Ishikawa (cell line): ENCODE measurements around the gene CEP85L.
A peak's percentile ranks its signal among the peaks of the same experiment; 100 is the strongest.

ENCODE experiments used
- CEBPB ChIP-seq: IDR thresholded peaks from 2 replicates; pipeline ENCODE4 v1.6.1; 2012
- EGR1 ChIP-seq: IDR thresholded peaks from 2 replicates; pipeline ENCODE4 v1.6.1; 2012
- EP300 ChIP-seq: IDR thresholded peaks from 2 replicates; pipeline ENCODE4 v1.6.1; 2012; ENCODE audit warnings: borderline replicate concordance
- FOXM1 ChIP-seq: IDR thresholded peaks from 2 replicates; pipeline ENCODE4 v1.6.1; 2012; ENCODE audit warnings: low read depth, borderline replicate concordance
- MAX ChIP-seq: IDR thresholded peaks from 2 replicates; pipeline ENCODE4 v1.6.1; 2012
- NFIC ChIP-seq: IDR thresholded peaks from 2 replicates; pipeline ENCODE4 v1.6.1; 2012
- RAD21 ChIP-seq: IDR thresholded peaks from 2 replicates; pipeline ENCODE4 v1.6.1; 2012; ENCODE audit warnings: low read depth
- REST ChIP-seq: IDR thresholded peaks from 2 replicates; pipeline ENCODE4 v1.6.1; 2012; ENCODE audit warnings: low read depth, mild to moderate bottlenecking
- TAF1 ChIP-seq: IDR thresholded peaks from 2 replicates; pipeline ENCODE4 v1.6.1; 2012; ENCODE audit warnings: low read depth, mild to moderate bottlenecking
- TCF12 ChIP-seq: IDR thresholded peaks from 2 replicates; pipeline ENCODE4 v1.6.1; 2012; ENCODE audit warnings: low read depth
- TEAD4 ChIP-seq: IDR thresholded peaks from 2 replicates; pipeline ENCODE4 v1.6.1; 2012
- USF1 ChIP-seq: IDR thresholded peaks from 2 replicates; pipeline ENCODE4 v1.6.1; 2012
- YY1 ChIP-seq: IDR thresholded peaks from 2 replicates; pipeline ENCODE4 v1.6.1; 2012; ENCODE audit warnings: low read depth
- ZBTB7A ChIP-seq: IDR thresholded peaks from 2 replicates; pipeline ENCODE4 v1.6.1; 2012; ENCODE audit warnings: low read depth

GRCh38 chr6:118651282-118652050 is at the start of gene CEP85L:
- TF ChIP-seq TAF1: peak; percentile 56; the same call in 1 of the 2 replicates
- TF ChIP-seq NFIC: no peak
- TF ChIP-seq TEAD4: no peak
- no peak for TF ChIP-seq USF1
- no peak for TF ChIP-seq RAD21
- no peak for TF ChIP-seq EP300
- TF ChIP-seq REST: no peak
- TF ChIP-seq EGR1: no peak
- TF ChIP-seq ZBTB7A: peak; percentile 59
- no peak for TF ChIP-seq FOXM1
- no peak for TF ChIP-seq YY1
- TF ChIP-seq MAX: peak; percentile 77
- no peak for TF ChIP-seq CEBPB
- TF ChIP-seq TCF12: no peak; the same call in 1 of the 2 replicates
